Testis (tissue), 3 donors: Measurements from ENCODE around the gene PMM2. TPM values are rescaled to one million over a fixed set of nuclear protein-coding genes. Genes with fewer than 3 reads are reported as not detected.

Experiments
- DNase-seq: peaks from one replicate; pipeline ENCODE4 v3.0.0-alpha.2; 2019
- H3K27ac ChIP-seq, 2 donors: fragments of 200-600 bp; sonication (generic); one replicate each; pipeline ENCODE4 v1.5.1; 2019
- H3K27me3 ChIP-seq: fragments of 200-600 bp; sonication (generic); one replicate; pipeline ENCODE4 v1.5.1; 2019
- H3K36me3 ChIP-seq: fragments of 200-600 bp; sonication (generic); one replicate; pipeline ENCODE4 v1.5.1; 2017; ENCODE audit warnings: low read depth; ENCODE audit errors: missing control alignments
- H3K4me1 ChIP-seq: fragments of 200-600 bp; sonication (generic); one replicate; pipeline ENCODE4 v1.5.1; 2019
- H3K4me3 ChIP-seq, 2 donors: fragments of 200-600 bp; sonication (generic); one replicate each; pipeline ENCODE4 v1.5.1; 2017 to 2019
- H3K9me3 ChIP-seq: fragments of 200-600 bp; sonication (generic); one replicate; pipeline ENCODE4 v1.5.1; 2017
- POLR2A ChIP-seq: fragments of 450-650 bp; IDR thresholded peaks from one replicate; pipeline ENCODE4 v1.6.1; 2017; ENCODE audit warnings: antibody characterized with exemption, mild to moderate bottlenecking, moderate library complexity
- WGBS, 2 donors: methylation state at CpG; one replicate each; pipeline ENCODE4 v1.1.5; 2018; 5-methylcytosine and 5-hydroxymethylcytosine counted together
- intact Hi-C: fragments of 100-400 bp; cut with DNase I; formaldehyde crosslinking; loops from one replicate; pipeline ENCODE4 v1.15.1; 2023; ENCODE audit warnings: low total_unique reads
- polyA plus RNA-seq: library from polyadenylated mRNA; stranded (reverse); fragments of 350-450 nt; fragmentation: Illumina TruSeq; extraction: RNeasy Lipid Tissue Mini Kit (QIAGEN cat#74804); gene quantifications from one replicate; pipeline ENCODE4 v1.2.3, GENCODE V29; 2014; ENCODE audit warnings: low read depth, low replicate concordance; ENCODE audit not compliant: insufficient read depth
- total RNA-seq, 2 donors: library from RNA; depleted of rRNA; stranded (reverse); fragments of >200 nt; gene quantifications; one replicate each; pipeline ENCODE4 v1.2.3, GENCODE V29; 2016
- TF ChIP-seq, protein P1 (sequence below), 3 experiments: fragments of 450-650 bp in 2 of 3; fragments of 200-600 bp in 1 of 3; sonication (generic) in 1 of 3; IDR thresholded peaks; one replicate each; pipeline ENCODE4 v1.5.1; 2016 to 2019; ENCODE audit warnings: antibody characterized with exemption in 3 of 3, mild to moderate bottlenecking in 2 of 3, moderate library complexity in 1 of 3

PMM2 gene
- total and polyA plus RNA-seq, 3 donors from 2014 or later, result 15.4 to 36.6 (median 25.8) TPM

DNA sequence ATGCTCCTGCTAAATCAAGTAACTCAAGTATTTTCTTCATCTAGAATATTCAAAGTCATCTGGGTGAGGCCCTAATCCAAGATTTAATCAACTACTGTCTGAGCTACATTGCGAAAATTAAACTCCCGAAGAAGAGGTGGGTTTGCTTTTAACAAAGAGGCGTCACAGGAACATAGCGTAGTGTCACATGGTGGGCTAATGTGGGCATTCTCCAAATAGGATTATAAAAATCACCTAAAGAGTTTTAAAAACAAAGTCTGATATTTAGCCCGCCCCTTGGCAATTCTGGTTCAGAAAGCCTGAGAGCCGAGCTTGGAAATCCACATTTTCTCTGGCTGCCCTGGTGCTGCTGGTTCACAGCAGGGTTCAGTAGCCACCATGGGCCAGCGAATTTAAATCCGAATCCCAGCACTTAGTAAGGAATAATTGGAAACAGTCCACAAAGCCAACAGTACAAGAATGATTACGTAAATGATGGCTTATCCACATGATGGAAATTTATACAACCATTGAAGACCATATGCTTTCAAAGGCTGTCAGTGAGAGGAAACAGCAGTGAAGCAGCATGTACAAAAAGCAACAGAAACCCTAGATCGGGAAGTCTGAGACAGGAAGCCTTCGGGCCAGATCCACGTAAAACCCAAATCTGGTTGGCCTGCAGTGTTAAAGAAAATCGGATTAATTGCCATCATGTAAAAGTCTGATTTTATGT, 8.8 kb downstream of the PMM2 start:
- intact Hi-C loops, result no loop called here
- no peak for DNase-seq
- Histone ChIP-seq H3K4me3 (no peak overlapping the region), H3K27ac (no peak overlapping the region), H3K36me3 (no peaks in the 10 kb centered on the region), H3K27me3 (no peaks in the 10 kb centered on the region), H3K9me3 (no peaks in the 10 kb centered on the region), H3K4me1 (no peaks in the 10 kb centered on the region)
- no peak for TF ChIP-seq POLR2A
- TF ChIP-seq, protein P1, sequence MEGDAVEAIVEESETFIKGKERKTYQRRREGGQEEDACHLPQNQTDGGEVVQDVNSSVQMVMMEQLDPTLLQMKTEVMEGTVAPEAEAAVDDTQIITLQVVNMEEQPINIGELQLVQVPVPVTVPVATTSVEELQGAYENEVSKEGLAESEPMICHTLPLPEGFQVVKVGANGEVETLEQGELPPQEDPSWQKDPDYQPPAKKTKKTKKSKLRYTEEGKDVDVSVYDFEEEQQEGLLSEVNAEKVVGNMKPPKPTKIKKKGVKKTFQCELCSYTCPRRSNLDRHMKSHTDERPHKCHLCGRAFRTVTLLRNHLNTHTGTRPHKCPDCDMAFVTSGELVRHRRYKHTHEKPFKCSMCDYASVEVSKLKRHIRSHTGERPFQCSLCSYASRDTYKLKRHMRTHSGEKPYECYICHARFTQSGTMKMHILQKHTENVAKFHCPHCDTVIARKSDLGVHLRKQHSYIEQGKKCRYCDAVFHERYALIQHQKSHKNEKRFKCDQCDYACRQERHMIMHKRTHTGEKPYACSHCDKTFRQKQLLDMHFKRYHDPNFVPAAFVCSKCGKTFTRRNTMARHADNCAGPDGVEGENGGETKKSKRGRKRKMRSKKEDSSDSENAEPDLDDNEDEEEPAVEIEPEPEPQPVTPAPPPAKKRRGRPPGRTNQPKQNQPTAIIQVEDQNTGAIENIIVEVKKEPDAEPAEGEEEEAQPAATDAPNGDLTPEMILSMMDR (IDR thresholded peaks at IDR 0.05), result no peak
- 94% methylated on average over 13 of the region's 13 CpGs for WGBS, 2 donors

DNA sequence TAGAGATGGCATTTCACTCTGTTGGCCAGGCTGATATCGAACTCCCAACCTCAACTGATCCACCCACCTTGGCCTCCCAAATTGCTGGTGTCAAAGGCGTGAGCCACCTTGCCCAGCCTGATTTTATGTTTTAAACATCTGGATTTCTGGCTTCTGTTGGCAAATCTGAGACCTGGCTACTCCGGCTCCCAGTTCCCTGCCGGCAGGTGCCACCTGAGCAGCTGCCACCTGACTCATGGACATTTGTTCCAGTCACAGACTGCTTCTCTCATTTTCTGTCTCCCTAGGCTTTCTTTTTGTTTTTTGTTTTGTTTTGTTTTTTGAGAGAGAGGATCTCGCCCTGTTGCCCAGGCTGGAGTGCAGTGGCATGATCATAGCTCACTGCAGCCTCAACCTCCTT, 9.6 kb downstream of the PMM2 start:
- Histone ChIP-seq H3K9me3 (no peaks in the 10 kb centered on the region), H3K27me3 (no peaks in the 10 kb centered on the region), H3K4me1 (no peaks in the 10 kb centered on the region), H3K36me3 (no peaks in the 10 kb centered on the region), H3K4me3 (no peak overlapping the region), H3K27ac (no peak overlapping the region)
- intact Hi-C loops, result no loop called here
- 88 to 96% methylated on average over 5 of the region's 5 CpGs for WGBS, 2 donors
- TF ChIP-seq POLR2A, result no peak
- TF ChIP-seq, protein P1 (IDR thresholded peaks at IDR 0.05), result no peak
- DNase-seq, result no peak

DNA sequence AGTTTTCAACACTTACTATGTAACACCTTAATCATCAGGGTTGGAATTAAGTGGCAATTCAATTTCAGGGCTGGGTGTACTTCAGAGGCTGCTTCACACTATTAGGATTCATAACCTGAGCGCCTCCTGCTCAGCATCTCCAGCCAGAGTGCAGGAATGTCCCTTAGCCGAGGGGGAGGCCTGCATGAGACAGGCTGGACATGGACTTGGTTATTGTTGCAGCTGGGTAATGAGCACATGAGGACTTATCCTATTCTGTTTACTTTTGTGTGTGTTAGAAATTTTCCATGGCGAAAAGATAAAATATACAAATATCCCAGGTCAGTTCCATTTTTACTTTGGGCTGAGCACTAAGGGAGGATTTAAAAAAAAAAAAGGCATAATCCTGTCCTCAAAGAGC, 10.4 kb downstream of the PMM2 start:
- no peak overlapping the region for H3K4me3 ChIP-seq
- H3K9me3 ChIP-seq, result no peaks in the 10 kb centered on the region
- no peaks in the 10 kb centered on the region for H3K4me1 ChIP-seq
- no peak overlapping the region for H3K27ac ChIP-seq
- no peak for TF ChIP-seq POLR2A
- TF ChIP-seq, protein P1 (IDR thresholded peaks at IDR 0.05), result no peak
- intact Hi-C loops, result no loop called here
- H3K36me3 ChIP-seq, result no peaks in the 10 kb centered on the region
- no peak for DNase-seq
- no peaks in the 10 kb centered on the region for H3K27me3 ChIP-seq
- WGBS, 2 donors, result 92 to 93% methylated on average over 3 of the region's 3 CpGs

DNA sequence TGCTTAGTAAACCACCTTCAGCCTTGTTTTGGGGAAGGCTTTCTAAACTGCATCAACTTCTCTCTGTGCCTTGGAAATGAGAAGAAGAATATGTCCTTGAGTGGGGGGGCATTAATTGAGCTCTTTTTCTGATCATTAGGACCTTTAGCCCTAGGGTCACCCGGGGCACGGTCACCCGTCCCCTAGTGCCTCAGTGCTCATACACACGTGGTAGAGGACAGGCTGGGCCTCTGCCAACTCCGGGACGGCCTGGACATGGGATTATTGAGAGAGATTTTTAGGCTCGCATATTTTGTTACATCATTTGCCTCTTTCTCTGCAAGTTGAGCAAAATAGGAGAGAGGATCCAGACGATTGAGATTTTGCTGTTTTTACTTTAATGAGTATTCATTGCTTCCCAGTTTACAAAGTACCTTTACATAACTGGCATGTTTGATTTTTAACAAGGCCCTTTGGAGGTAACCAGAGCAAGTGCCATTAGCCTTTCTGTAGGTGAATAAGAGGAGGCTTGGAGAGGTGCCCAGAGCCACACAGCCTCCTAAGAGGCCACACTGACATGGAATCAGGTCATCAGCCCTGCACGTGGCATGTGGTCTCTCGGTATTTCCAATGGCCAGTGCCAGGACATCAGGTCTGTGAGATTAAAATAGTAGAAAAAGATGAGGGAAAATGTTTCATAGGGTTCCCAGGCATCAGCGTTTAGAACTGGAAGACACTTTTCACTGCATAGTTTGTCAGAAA, 11.1 kb downstream of the PMM2 start:
- Histone ChIP-seq H3K36me3 (no peaks in the 10 kb centered on the region), H3K27ac (no peak overlapping the region), H3K4me1 (no peaks in the 10 kb centered on the region), H3K27me3 (no peaks in the 10 kb centered on the region), H3K4me3 (no peak overlapping the region), H3K9me3 (no peaks in the 10 kb centered on the region)
- 80 to 85% methylated on average over 11 of the region's 11 CpGs for WGBS, 2 donors
- no peak for TF ChIP-seq POLR2A
- TF ChIP-seq, protein P1 (IDR thresholded peaks at IDR 0.05), result no peak
- intact Hi-C loops, result no loop called here
- DNase-seq, result no peak
